Measurements from ENCODE around the gene ZEB2.

Gene ZEB2

GRCh38 chr2:144461308-144461766 lies 58.6 kb downstream of the ZEB2 start:
- H3K36me3 ChIP-seq (ENCODE audit: control insufficient read depth, low read length), result no peaks in the 10 kb centered on the region
- no peaks in the 10 kb centered on the region for H3F3A ChIP-seq (ENCODE audit: control insufficient read depth, insufficient read depth)
- no peaks in the 10 kb centered on the region for H3K79me2 ChIP-seq (ENCODE audit: control insufficient read depth, low read length)
- peaks cover 10% of the 10 kb centered on the region for H3K4me1 ChIP-seq (ENCODE audit: control insufficient read depth, low read length)
- H3K9me2 ChIP-seq (replicated peaks; ENCODE audit: control insufficient read depth, low read length), result no peaks in the 10 kb centered on the region
- no peaks in the 10 kb centered on the region for H3K27me3 ChIP-seq (ENCODE audit: control insufficient read depth, low read length)
- H3K4me2 ChIP-seq (ENCODE audit: low read length), result no peak overlapping the region
- no peaks in the 10 kb centered on the region for H4K20me1 ChIP-seq (ENCODE audit: control insufficient read depth, insufficient read depth, low read depth, low read length)
- no peak overlapping the region for H3K4me3 ChIP-seq (ENCODE audit: low read length)
- no peaks in the 10 kb centered on the region for H3K9me3 ChIP-seq (ENCODE audit: control insufficient read depth, insufficient read depth, low read length)
- H3K27ac ChIP-seq (ENCODE audit: low read depth, low read length), result no peak overlapping the region
- TF ChIP-seq, protein P1, sequence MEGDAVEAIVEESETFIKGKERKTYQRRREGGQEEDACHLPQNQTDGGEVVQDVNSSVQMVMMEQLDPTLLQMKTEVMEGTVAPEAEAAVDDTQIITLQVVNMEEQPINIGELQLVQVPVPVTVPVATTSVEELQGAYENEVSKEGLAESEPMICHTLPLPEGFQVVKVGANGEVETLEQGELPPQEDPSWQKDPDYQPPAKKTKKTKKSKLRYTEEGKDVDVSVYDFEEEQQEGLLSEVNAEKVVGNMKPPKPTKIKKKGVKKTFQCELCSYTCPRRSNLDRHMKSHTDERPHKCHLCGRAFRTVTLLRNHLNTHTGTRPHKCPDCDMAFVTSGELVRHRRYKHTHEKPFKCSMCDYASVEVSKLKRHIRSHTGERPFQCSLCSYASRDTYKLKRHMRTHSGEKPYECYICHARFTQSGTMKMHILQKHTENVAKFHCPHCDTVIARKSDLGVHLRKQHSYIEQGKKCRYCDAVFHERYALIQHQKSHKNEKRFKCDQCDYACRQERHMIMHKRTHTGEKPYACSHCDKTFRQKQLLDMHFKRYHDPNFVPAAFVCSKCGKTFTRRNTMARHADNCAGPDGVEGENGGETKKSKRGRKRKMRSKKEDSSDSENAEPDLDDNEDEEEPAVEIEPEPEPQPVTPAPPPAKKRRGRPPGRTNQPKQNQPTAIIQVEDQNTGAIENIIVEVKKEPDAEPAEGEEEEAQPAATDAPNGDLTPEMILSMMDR (IDR thresholded peaks at IDR 0.05; ENCODE audit: low read depth, low read length, poor library complexity, severe bottlenecking), result no peak
- TF ChIP-seq EZH2phosphoT487 (IDR thresholded peaks at IDR 0.05; ENCODE audit: borderline replicate concordance, low read length), result no peak

- Histone ChIP-seq H3K9me2 (replicated peaks; ENCODE audit: control insufficient read depth, low read length) (no peaks in the 10 kb centered on the region), H3K4me3 (ENCODE audit: low read length) (no peak overlapping the region), H3K27ac (ENCODE audit: low read depth, low read length) (no peak overlapping the region), H3K4me2 (ENCODE audit: low read length) (no peak overlapping the region), H3F3A (ENCODE audit: control insufficient read depth, insufficient read depth) (no peaks in the 10 kb centered on the region), H4K20me1 (ENCODE audit: control insufficient read depth, insufficient read depth, low read depth, low read length) (no peaks in the 10 kb centered on the region), H3K79me2 (ENCODE audit: control insufficient read depth, low read length) (no peaks in the 10 kb centered on the region), H3K9me3 (ENCODE audit: control insufficient read depth, insufficient read depth, low read length) (no peaks in the 10 kb centered on the region), H3K4me1 (ENCODE audit: control insufficient read depth, low read length) (peaks cover 15% of the 10 kb centered on the region), H3K36me3 (ENCODE audit: control insufficient read depth, low read length) (no peaks in the 10 kb centered on the region), H3K27me3 (ENCODE audit: control insufficient read depth, low read length) (no peaks in the 10 kb centered on the region)
- no peak for TF ChIP-seq EZH2phosphoT487 (IDR thresholded peaks at IDR 0.05; ENCODE audit: borderline replicate concordance, low read length)
Observed at GRCh38 chr2:144460727-144461307, 59.1 kb downstream of the ZEB2 start.

DNA sequence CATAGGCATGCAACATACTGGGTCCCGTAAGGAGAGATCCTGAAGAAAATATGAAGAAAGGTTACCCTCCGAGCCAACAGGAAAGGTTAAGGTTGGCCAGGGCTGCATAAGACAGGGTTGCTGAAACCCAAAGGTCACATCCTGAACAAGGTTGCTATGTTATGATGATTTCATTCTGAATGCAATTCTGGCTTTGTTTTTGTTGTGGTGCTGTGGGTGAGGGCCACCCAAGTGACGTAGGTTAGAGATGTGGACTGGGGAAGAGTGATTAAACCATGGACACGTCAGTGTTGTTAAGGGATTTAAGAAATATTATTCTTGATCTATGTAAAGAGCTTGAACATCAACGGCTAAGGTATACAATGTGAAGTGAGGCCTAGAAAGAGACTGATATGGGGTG lies 60.0 kb downstream of the ZEB2 start:
- Histone ChIP-seq H3K9me3 (ENCODE audit: control insufficient read depth, insufficient read depth, low read length) (no peaks in the 10 kb centered on the region), H4K20me1 (ENCODE audit: control insufficient read depth, insufficient read depth, low read depth, low read length) (no peaks in the 10 kb centered on the region), H3K79me2 (ENCODE audit: control insufficient read depth, low read length) (no peaks in the 10 kb centered on the region), H3K4me1 (ENCODE audit: control insufficient read depth, low read length) (peaks cover 24% of the 10 kb centered on the region), H3K27me3 (ENCODE audit: control insufficient read depth, low read length) (no peaks in the 10 kb centered on the region), H3K36me3 (ENCODE audit: control insufficient read depth, low read length) (no peaks in the 10 kb centered on the region), H3K27ac (ENCODE audit: low read depth, low read length) (no peak overlapping the region), H3K4me2 (ENCODE audit: low read length) (no peak overlapping the region), H3K9me2 (replicated peaks; ENCODE audit: control insufficient read depth, low read length) (no peaks in the 10 kb centered on the region), H3F3A (ENCODE audit: control insufficient read depth, insufficient read depth) (no peaks in the 10 kb centered on the region), H3K4me3 (ENCODE audit: low read length) (no peak overlapping the region)
- no peak for TF ChIP-seq EZH2phosphoT487 (IDR thresholded peaks at IDR 0.05; ENCODE audit: borderline replicate concordance, low read length)
- TF ChIP-seq, protein P1 (IDR thresholded peaks at IDR 0.05; ENCODE audit: low read depth, low read length, poor library complexity, severe bottlenecking), result no peak

DNA sequence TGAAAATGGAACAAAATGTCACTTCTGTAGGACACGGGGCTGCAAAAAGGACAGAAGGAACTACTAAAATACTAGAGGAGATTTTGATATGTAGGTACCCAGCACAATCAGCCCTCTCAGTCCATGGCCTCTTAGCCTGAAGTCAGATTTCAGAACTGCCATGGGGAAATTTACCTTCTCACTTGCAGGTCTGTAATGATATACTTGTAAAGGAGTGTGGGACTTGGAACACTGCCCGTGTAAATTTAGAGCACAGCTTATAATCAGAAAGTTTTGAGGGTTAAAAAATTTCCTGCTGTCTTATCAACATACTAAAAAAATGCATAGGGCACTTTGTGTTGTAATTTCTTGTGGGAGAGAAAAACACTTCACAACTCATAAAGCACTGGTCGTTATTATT lies 60.6 kb downstream of the ZEB2 start:
- TF ChIP-seq, protein P1 (IDR thresholded peaks at IDR 0.05; ENCODE audit: low read depth, low read length, poor library complexity, severe bottlenecking), result no peak
- no peak for TF ChIP-seq EZH2phosphoT487 (IDR thresholded peaks at IDR 0.05; ENCODE audit: borderline replicate concordance, low read length)
- no peaks in the 10 kb centered on the region for H3K9me3 ChIP-seq (ENCODE audit: control insufficient read depth, insufficient read depth, low read length)
- H3F3A ChIP-seq (ENCODE audit: control insufficient read depth, insufficient read depth), result no peaks in the 10 kb centered on the region
- no peaks in the 10 kb centered on the region for H3K79me2 ChIP-seq (ENCODE audit: control insufficient read depth, low read length)
- no peak overlapping the region for H3K27ac ChIP-seq (ENCODE audit: low read depth, low read length)
- H3K9me2 ChIP-seq (replicated peaks; ENCODE audit: control insufficient read depth, low read length), result no peaks in the 10 kb centered on the region
- H4K20me1 ChIP-seq (ENCODE audit: control insufficient read depth, insufficient read depth, low read depth, low read length), result no peaks in the 10 kb centered on the region
- peaks cover 31% of the 10 kb centered on the region for H3K4me1 ChIP-seq (ENCODE audit: control insufficient read depth, low read length)
- no peaks in the 10 kb centered on the region for H3K27me3 ChIP-seq (ENCODE audit: control insufficient read depth, low read length)
- no peak overlapping the region for H3K4me2 ChIP-seq (ENCODE audit: low read length)
- no peaks in the 10 kb centered on the region for H3K36me3 ChIP-seq (ENCODE audit: control insufficient read depth, low read length)
- H3K4me3 ChIP-seq (ENCODE audit: low read length), result no peak overlapping the region
